Karpas-422 (cell line): ENCODE data around the gene LMO1. TPM values are rescaled to one million over a fixed set of nuclear protein-coding genes. Genes with fewer than 3 reads are reported as not detected.

Source experiments
- DNase-seq: peaks from one replicate; pipeline ENCODE4 v3.0.0-alpha.2; 2015
- H2AFZ ChIP-seq: fragments of 200-600 bp; sonication (generic); 2 replicates; pipeline ENCODE4 v1.6.1; 2014; ENCODE audit warnings: antibody characterized with exemption, low read length, mixed read lengths
- H3K27ac ChIP-seq: fragments of 200-600 bp; sonication (generic); 2 replicates; pipeline ENCODE4 v1.5.1; 2014; ENCODE audit warnings: mild to moderate bottlenecking, low read length, moderate library complexity
- H3K27me3 ChIP-seq: fragments of 200-600 bp; sonication (generic); 2 replicates; pipeline ENCODE4 v1.6.1; 2014; ENCODE audit warnings: low read length, mixed read lengths
- H3K36me3 ChIP-seq: fragments of 200-600 bp; sonication (generic); 2 replicates; pipeline ENCODE4 v1.6.1; 2014; ENCODE audit warnings: low read length, mixed read lengths; ENCODE audit not compliant: insufficient read depth
- H3K4me1 ChIP-seq: fragments of 200-600 bp; sonication (generic); 2 replicates; pipeline ENCODE4 v1.6.1; 2014; ENCODE audit warnings: mild to moderate bottlenecking, low read length, mixed read lengths
- H3K4me2 ChIP-seq: fragments of 200-600 bp; sonication (generic); 2 replicates; pipeline ENCODE4 v1.6.1; 2014; ENCODE audit warnings: low read length, low read depth, mild to moderate bottlenecking; ENCODE audit not compliant: poor library complexity, severe bottlenecking
- H3K4me3 ChIP-seq: fragments of 200-600 bp; sonication (generic); 2 replicates; pipeline ENCODE4 v1.5.1; 2014; ENCODE audit warnings: mild to moderate bottlenecking, antibody characterized with exemption, low read length, mixed read lengths
- H3K79me2 ChIP-seq: fragments of 200-600 bp; sonication (generic); 2 replicates; pipeline ENCODE4 v1.6.1; 2014; ENCODE audit warnings: mild to moderate bottlenecking, low read length, mixed read lengths
- H3K9ac ChIP-seq: fragments of 200-600 bp; sonication (generic); 2 replicates; pipeline ENCODE4 v1.6.0; 2014; ENCODE audit warnings: low read length
- H3K9me2 ChIP-seq: fragments of 200-600 bp; sonication (generic), shearing (Covaris generic); replicated peaks from 2 replicates; pipeline ENCODE4 v1.6.0; 2014; ENCODE audit warnings: mild to moderate bottlenecking, low read length, moderate library complexity; ENCODE audit not compliant: insufficient read depth
- H3K9me3 ChIP-seq: fragments of 300-700, 200-600 bp; sonication (generic); 2 replicates; pipeline ENCODE4 v1.6.1; 2014; ENCODE audit warnings: low read length, mixed read lengths
- H4K20me1 ChIP-seq: fragments of 200-600 bp; sonication (generic); 2 replicates; pipeline ENCODE4 v1.6.1; 2014; ENCODE audit warnings: mild to moderate bottlenecking, antibody characterized with exemption, low read length, low read depth; ENCODE audit not compliant: insufficient read depth
- total RNA-seq: library from RNA; depleted of rRNA; stranded (reverse); fragments of >200 nt; shearing (Covaris generic); gene quantifications from 2 replicates; pipeline ENCODE4 v1.2.3, GENCODE V29; 2014; ENCODE audit warnings: low replicate concordance

Gene LMO1
- total RNA-seq, 1 experiment from 2014 or later, result not detected

- Histone ChIP-seq H3K4me3 (no peak overlapping the region), H3K9me3 (no peaks in the 10 kb centered on the region), H3K36me3 (no peaks in the 10 kb centered on the region), H3K79me2 (no peaks in the 10 kb centered on the region), H3K9ac (no peak overlapping the region), H4K20me1 (no peaks in the 10 kb centered on the region), H3K27ac (no peak overlapping the region), H2AFZ (no peak overlapping the region), H3K4me1 (no peaks in the 10 kb centered on the region), H3K4me2 (no peak overlapping the region), H3K27me3 (no peaks in the 10 kb centered on the region), H3K9me2 (no peaks in the 10 kb centered on the region)
- DNase-seq, result no peak
Measured at GRCh38 chr11:8228231-8228630, 35.4 kb downstream of the LMO1 start.

GRCh38 chr11:8227156-8228152 is 36.2 kb downstream of the LMO1 start:
- no peak overlapping the region for H3K4me2 ChIP-seq
- H3K4me3 ChIP-seq, result no peak overlapping the region
- no peak overlapping the region for H3K9ac ChIP-seq

GRCh38 chr11:8225589-8226036 is 38.1 kb downstream of the LMO1 start:
- no peaks in the 10 kb centered on the region for H4K20me1 ChIP-seq
- H3K9ac ChIP-seq, result no peak overlapping the region
- no peaks in the 10 kb centered on the region for H3K4me1 ChIP-seq
- no peak overlapping the region for H3K27ac ChIP-seq
- DNase-seq, result peak; percentile 88
- H3K79me2 ChIP-seq, result no peaks in the 10 kb centered on the region
- no peak overlapping the region for H3K4me2 ChIP-seq
- no peak overlapping the region for H2AFZ ChIP-seq
- H3K9me3 ChIP-seq, result no peaks in the 10 kb centered on the region
- no peaks in the 10 kb centered on the region for H3K36me3 ChIP-seq
- H3K27me3 ChIP-seq, result no peaks in the 10 kb centered on the region
- no peaks in the 10 kb centered on the region for H3K9me2 ChIP-seq
- H3K4me3 ChIP-seq, result no peak overlapping the region

More at GRCh38 chr11:8227156-8228152, 36.2 kb downstream of the LMO1 start:
- Histone ChIP-seq H3K9me3 (no peaks in the 10 kb centered on the region), H3K4me1 (no peaks in the 10 kb centered on the region), H4K20me1 (no peaks in the 10 kb centered on the region), H2AFZ (no peak overlapping the region), H3K27ac (no peak overlapping the region), H3K79me2 (no peaks in the 10 kb centered on the region), H3K36me3 (no peaks in the 10 kb centered on the region), H3K27me3 (no peaks in the 10 kb centered on the region), H3K9me2 (no peaks in the 10 kb centered on the region)
- no peak for DNase-seq

- Histone ChIP-seq H3K4me2 (no peak overlapping the region), H3K27ac (no peak overlapping the region), H2AFZ (no peak overlapping the region), H3K9me2 (no peaks in the 10 kb centered on the region), H3K36me3 (no peaks in the 10 kb centered on the region), H3K4me3 (no peak overlapping the region), H4K20me1 (no peaks in the 10 kb centered on the region), H3K79me2 (no peaks in the 10 kb centered on the region), H3K4me1 (no peaks in the 10 kb centered on the region), H3K9me3 (no peaks in the 10 kb centered on the region), H3K9ac (no peak overlapping the region), H3K27me3 (no peaks in the 10 kb centered on the region)
- DNase-seq, result no peak
Measured at GRCh38 chr11:8224711-8225110, 39.0 kb downstream of the LMO1 start.

- no peaks in the 10 kb centered on the region for H3K4me1 ChIP-seq
- H3K4me2 ChIP-seq, result no peak overlapping the region
- H2AFZ ChIP-seq, result no peak overlapping the region
- no peaks in the 10 kb centered on the region for H3K36me3 ChIP-seq
- H3K9me3 ChIP-seq, result no peaks in the 10 kb centered on the region
- H3K79me2 ChIP-seq, result no peaks in the 10 kb centered on the region
- no peak for DNase-seq
- H4K20me1 ChIP-seq, result no peaks in the 10 kb centered on the region
- no peak overlapping the region for H3K27ac ChIP-seq
- no peak overlapping the region for H3K4me3 ChIP-seq
- H3K27me3 ChIP-seq, result no peaks in the 10 kb centered on the region
- no peaks in the 10 kb centered on the region for H3K9me2 ChIP-seq
- H3K9ac ChIP-seq, result no peak overlapping the region
Measured at GRCh38 chr11:8224161-8224591, 39.5 kb downstream of the LMO1 start.

- no peak overlapping the region for H3K27ac ChIP-seq
- H4K20me1 ChIP-seq, result no peaks in the 10 kb centered on the region
- DNase-seq, result no peak
Measured at GRCh38 chr11:8223513-8223900, 40.2 kb downstream of the LMO1 start.

GRCh38 chr11:8222820-8223512 is 40.7 kb downstream of the LMO1 start:
- no peaks in the 10 kb centered on the region for H3K4me1 ChIP-seq
- H3K27ac ChIP-seq, result no peak overlapping the region
- H2AFZ ChIP-seq, result no peak overlapping the region
- H3K27me3 ChIP-seq, result no peaks in the 10 kb centered on the region
- no peaks in the 10 kb centered on the region for H4K20me1 ChIP-seq
- no peaks in the 10 kb centered on the region for H3K36me3 ChIP-seq
- H3K4me2 ChIP-seq, result no peak overlapping the region
- H3K9me2 ChIP-seq, result no peaks in the 10 kb centered on the region
- no peak for DNase-seq
- no peak overlapping the region for H3K4me3 ChIP-seq
- H3K9me3 ChIP-seq, result no peaks in the 10 kb centered on the region
- no peaks in the 10 kb centered on the region for H3K79me2 ChIP-seq
- H3K9ac ChIP-seq, result no peak overlapping the region

More at GRCh38 chr11:8223513-8223900, 40.2 kb downstream of the LMO1 start:
- H3K9ac ChIP-seq, result no peak overlapping the region
- H3K79me2 ChIP-seq, result no peaks in the 10 kb centered on the region
- H3K9me2 ChIP-seq, result no peaks in the 10 kb centered on the region
- no peak overlapping the region for H3K4me2 ChIP-seq
- H3K4me1 ChIP-seq, result no peaks in the 10 kb centered on the region
- H3K27me3 ChIP-seq, result no peaks in the 10 kb centered on the region
- no peak overlapping the region for H2AFZ ChIP-seq
- no peaks in the 10 kb centered on the region for H3K9me3 ChIP-seq
- H3K36me3 ChIP-seq, result no peaks in the 10 kb centered on the region
- no peak overlapping the region for H3K4me3 ChIP-seq

GRCh38 chr11:8221917-8222495 is 41.7 kb downstream of the LMO1 start:
- H2AFZ ChIP-seq, result no peak overlapping the region

More at GRCh38 chr11:8221917-8222495, 41.7 kb downstream of the LMO1 start:
- DNase-seq, result no peak
- H3K4me1 ChIP-seq, result no peaks in the 10 kb centered on the region
- no peak overlapping the region for H3K9ac ChIP-seq
- no peaks in the 10 kb centered on the region for H3K9me3 ChIP-seq
- H3K4me2 ChIP-seq, result no peak overlapping the region
- no peaks in the 10 kb centered on the region for H3K36me3 ChIP-seq
- H3K79me2 ChIP-seq, result no peaks in the 10 kb centered on the region
- H4K20me1 ChIP-seq, result no peaks in the 10 kb centered on the region
- no peak overlapping the region for H3K27ac ChIP-seq
- H3K9me2 ChIP-seq, result no peaks in the 10 kb centered on the region
- H3K4me3 ChIP-seq, result no peak overlapping the region
- H3K27me3 ChIP-seq, result no peaks in the 10 kb centered on the region
